Activated naive CD4-positive, alpha-beta T cell treated with Interleukin-2 at 50 U/mL for 16 hours (primary cell): Measurements from ENCODE around the gene STK11.

Source experiments
- DNase-seq: peaks from one replicate; pipeline ENCODE4 v3.0.0-alpha.2; 2020

STK11 gene, protein sequence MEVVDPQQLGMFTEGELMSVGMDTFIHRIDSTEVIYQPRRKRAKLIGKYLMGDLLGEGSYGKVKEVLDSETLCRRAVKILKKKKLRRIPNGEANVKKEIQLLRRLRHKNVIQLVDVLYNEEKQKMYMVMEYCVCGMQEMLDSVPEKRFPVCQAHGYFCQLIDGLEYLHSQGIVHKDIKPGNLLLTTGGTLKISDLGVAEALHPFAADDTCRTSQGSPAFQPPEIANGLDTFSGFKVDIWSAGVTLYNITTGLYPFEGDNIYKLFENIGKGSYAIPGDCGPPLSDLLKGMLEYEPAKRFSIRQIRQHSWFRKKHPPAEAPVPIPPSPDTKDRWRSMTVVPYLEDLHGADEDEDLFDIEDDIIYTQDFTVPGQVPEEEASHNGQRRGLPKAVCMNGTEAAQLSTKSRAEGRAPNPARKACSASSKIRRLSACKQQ

DNA sequence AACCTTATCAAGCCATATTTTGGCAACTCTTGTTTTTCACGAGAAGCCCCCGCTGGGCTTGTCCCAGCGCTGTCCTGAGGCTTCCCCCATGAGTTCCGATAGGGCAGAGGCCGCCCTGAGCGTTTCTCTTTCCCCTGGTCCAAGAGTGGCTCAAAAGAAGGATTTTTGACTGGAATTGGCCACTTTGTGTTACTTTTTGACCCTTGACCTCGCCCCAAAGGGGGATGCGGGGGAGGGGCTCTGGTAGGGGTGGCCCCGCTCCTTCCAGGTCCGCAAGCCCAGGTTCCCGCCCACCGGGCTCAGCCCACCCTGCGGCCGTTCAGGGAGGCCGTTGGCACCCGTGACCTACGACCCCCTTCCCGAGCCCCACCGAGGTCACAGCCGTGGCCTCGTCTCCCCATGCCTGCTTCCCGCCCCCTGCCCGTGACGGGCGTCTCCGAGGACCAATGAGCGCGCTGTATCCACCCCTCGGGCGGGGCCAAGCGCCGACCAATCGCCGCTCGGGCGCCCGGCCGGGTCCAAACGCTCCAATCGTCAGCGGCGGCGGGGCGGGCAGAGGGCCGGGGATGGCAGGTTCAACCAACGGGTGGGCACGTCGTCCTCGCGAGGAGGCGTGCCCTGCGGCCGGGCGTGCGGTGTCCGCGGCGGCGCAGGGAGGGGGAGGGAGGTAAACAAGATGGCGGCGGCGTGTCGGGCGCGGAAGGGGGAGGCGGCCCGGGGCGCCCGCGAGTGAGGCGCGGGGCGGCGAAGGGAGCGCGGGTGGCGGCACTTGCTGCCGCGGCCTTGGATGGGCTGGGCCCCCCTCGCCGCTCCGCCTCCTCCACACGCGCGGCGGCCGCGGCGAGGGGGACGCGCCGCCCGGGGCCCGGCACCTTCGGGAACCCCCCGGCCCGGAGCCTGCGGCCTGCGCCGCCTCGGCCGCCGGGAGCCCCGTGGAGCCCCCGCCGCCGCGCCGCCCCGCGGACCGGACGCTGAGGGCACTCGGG is at the start of gene STK11:
TSS of gene STK11 (plus strand) at position 665 of the 986 bp plus-strand sequence. CDS start 1,136 bp downstream, outside the sequence.
- peak; percentile 100 for DNase-seq

DNA sequence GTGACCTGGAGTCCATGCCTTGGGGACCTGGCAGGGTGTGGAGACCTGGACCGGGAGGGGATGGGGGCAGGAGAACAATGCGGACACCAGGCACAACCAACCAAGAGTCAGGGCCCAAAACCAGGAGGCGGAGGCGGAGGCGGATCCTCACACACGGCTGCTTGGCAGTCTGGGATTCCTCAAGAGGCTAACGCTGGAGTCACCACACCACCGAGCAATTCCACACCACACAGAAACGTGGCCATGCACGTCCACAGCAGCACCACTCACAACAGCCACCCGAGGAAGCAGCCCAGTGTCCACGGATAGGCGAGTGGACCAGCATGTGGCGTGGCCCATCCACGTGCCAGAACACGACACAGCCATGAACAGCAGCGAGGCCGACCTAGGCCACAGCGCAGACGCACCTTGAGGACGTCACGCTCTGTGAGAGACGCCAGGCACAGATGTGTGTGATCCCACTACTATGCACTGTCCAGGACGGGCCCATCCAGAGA is 49.2 kb upstream of the STK11 start:
- DNase-seq = no peak

DNA sequence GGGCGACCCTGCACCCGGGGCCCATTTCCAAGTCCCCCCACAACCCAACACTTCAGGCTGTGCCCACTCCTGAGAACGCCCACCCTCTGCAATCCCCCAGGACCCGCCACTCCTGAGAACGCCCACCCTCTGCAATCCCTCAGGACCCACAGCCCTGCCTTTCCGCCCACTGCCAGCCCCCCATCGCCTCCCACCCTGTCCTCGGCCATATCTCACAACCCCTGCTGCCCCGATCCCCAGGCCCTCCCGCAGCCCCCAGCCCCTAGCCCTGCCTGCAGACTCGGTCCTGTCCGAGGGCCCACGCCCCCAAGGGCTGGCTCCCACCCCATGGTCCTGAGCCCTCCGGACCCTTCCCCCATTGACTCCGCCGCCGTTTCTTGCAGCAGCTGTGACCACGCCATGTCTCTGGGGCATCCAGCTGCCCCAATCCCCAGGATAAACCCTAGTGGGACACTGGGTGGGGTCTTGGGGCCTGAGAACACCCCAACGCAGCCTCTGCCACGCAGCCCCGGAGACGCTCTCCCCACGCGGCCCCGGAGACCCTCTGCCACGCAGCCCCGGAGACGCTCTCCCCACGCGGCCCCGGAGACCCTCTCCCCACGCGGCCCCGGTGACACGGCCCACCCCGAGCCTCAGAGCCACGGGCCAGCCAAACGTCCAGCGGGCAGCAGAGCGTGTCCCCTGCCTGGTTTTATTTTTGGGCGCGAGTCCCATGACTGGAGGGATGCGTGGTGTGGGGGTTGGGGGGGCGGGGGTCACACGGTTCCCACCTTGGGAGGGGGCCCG is 48.6 kb upstream of the STK11 start:
- no peak for DNase-seq

DNA sequence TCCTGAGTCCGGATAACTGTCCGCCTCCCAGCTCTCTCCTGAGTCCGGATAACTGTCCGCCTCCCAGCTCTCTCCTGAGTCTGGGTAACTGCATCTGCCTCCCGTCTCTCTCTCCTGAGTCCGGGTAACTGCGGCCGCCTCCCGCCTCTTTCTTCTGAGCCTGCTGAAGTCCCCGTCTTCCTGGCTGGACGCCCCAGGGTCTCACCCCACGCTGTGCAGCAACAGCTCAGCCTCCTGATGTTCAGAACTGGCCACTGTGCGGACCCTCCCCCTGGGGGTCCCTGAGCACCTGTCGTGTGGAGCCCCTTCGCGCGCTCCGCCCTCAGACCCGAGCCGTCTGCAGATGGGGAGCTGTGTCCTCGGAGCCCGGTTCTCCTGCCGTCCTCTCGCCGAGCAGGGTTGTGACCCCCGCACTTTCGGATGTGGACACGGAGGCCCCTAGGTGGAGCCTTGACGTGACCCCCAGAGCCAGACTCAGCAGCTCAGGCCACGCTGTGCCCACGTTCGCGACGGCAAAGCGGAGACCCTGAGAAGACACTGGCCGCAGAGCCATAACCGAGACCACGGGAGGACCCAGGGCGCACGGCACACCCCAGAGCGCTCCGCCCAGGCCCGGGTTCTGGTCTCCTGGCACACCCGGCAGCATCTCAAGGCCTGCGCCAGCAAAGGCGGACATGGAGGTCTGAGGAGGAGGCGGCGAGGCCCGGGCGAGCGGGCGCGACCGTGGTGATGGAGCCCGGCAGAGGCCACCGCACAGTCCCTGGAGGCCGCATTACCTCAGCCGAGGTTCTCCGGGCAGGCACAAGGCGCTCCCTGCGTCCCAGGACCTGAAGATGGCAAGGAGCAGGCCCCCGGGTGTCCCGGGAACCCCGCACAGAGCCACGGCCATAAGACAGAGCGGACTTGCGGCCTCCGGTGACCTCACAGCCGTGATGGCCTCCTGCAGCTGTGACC is 47.4 kb upstream of the STK11 start:
- DNase-seq = no peak

DNA sequence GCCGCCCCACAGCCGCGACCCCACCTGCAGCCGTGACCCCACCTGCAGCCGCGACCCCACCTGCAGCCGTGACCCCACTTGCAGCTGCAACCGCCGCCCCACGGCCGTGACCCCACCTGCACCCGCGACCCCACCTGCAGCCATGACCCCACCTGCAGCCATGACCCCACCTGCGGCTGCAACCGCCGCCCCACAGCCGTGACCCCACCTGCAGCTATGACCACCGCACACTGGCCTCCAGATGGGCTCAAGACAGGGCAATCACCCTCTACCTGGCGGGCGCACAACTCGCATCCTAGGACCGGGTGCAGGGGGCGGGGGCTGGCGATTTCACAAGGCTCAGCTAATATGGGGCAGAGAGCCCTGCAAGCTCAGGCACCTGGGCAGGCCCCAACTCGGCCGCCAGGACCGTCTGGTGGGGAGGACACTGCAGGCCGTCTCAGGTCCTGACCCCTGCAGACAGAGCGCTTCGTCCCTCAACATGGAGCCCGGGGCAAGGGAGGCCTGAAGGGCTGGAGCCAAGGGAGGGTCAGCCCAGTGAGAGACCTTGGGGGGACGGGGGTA is 46.6 kb upstream of the STK11 start:
- DNase-seq = no peak

DNA sequence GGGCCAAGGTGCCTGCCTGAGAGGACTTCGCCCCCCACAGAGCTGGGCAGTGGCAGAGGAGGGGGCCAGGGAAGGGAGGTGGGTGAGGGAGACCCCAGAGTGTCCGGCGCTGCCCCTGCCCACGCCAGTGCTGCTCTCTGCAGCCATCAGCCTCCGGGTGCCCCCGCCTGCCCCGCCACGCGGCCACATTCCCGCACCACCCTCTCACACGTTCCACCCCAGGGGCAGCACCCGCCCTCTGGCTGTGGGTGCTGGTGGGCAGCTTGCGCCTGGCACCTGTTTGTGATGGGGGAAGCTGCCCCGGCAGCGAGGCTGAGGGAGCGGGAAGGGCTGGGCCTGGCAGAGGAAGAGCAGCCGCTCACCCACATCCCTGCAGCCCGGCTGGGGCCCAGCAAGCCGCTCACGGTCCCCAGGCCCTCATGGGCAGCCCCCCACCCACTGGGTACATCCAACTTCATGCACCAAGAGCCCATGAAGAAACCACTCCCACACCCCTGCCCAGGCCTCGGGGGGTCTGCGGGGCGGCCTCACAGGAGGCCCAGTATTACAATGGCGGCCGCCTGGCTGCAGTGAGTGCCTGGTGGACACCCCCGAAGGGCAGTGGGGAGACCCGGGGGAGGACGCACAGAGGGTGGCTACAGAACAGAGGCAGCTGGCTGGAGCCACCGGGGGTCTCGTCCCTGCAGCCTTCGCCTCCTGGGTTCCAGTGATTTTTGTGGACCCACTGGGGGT is 45.5 kb upstream of the STK11 start:
- DNase-seq = no peak

DNA sequence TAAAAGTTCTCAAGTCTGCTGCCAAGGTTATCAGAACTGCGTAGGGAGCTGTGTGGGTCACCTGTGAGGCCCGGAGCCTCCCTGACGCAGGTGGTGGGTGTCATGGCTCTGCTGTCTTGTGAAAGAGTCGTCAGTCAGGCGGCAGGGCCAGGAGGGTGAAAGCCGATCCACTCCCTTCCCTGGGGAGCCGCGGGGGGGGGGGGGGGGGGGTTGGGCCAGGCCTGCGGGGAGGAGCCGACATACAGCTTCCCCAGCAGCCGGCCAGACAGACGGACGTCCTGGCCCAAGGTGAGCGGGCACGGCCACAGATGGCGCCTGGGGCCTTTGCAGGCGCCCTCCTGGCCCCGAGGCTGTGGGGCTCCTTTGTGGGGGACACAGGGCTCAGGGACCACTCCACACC is 43.9 kb upstream of the STK11 start:
- no peak for DNase-seq

DNA sequence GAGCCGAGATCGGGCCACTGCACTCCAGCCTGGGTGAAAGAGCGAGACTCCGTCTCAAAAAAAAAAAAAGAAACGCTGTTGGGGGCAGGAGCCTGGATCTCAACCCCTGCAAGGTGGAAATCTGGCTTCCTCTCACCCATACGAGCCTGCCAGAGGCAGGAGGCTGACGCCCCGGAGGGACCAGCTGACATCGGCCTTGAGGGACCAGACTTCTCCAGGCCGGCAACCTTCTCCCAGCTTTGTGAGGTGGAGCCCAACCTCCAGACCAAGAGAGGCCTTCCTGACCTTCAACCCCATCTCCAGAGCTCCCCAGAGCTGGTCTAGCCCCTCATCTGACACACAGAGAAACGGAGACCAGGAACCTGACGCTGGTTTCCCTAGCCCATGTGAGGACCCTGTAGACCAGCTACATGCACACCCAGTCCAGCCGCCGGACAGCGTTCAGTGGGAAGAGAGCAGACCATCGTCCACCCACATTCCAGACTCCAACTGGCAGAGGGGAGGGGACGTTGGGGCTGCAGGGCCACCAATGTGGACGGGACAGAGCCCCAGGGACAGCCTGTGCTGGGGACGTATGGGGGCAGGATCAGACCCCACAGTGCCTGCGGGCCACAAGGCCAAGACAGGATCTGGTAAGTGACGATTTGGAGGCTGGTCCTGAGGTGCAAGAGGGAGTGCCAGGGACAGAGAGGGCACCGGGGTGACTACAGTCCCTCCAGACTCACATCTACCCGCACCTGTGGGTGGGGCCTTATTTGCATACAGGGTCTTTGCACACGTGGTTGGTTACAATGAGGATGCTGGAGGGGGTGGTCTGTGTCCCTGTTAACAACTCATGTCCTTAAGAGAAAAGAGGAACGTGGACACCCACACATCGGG is 42.9 kb upstream of the STK11 start:
- DNase-seq = no peak

DNA sequence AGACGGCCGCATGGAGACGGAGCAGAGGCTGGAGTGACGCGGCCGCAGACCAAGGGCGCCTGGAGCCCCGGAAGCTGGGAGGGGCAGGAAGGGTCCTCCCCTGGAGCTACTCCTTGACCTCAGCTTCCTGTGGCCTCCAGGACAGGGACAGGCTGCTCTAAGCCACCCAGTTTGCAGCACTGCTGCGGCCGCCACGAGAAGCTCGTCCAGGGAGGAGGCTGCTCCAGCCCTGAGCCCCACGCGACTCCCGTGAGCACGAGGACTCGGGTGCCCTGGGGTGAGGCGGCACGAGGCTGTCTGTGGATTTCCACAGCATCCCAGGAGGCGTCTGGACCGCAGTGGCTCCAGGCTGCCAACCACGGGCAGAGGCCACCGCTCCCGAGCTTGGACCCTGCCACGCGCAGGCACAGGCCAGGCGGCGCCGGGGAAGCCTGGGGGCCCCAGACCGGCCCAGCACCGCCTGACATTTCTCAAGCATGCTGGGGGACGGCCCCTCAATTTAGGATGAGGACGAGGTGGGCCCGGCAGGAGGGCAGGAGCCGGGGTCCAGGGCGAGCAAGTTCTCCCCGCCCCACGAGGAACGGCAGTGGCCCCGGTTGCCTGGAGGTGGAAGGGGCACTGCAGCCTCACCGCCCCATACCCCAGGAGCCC is 42.2 kb upstream of the STK11 start:
- no peak for DNase-seq

DNA sequence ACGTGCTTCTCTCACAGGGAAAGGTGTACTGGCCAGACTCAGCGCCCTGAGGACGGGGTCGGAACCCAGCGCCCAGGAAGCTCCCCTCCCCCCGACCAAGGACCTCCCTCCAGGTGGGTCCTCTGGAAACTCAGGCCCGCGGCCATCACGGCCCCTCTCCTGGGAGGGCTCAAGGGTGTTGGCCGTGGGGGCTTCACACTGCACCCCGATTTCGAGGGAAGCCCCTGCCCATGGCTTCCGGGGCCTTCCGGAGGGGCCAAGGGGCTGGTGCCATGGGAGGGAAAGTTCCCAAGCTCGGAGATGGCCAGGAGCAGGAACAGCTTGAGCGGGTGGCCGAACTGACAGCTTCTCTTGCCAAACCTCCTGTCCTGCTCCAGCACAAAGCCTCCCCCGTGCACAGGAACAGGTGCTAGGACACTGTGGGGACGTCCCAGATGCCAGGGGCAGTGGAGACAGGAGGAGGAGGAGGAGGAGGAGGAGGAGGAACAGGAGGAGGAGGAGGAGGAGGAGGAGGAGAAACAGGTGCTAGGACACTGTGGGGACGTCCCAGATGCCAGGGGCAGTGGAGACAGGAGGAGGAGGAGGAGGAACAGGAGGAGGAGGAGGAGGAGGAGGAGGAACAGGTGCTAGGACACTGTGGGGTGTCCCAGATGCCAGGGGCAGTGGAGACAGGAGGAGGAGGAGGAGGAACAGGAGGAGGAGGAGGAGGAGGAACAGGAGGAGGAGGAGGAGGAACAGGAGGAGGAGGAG is 41.5 kb upstream of the STK11 start:
- DNase-seq = no peak

DNA sequence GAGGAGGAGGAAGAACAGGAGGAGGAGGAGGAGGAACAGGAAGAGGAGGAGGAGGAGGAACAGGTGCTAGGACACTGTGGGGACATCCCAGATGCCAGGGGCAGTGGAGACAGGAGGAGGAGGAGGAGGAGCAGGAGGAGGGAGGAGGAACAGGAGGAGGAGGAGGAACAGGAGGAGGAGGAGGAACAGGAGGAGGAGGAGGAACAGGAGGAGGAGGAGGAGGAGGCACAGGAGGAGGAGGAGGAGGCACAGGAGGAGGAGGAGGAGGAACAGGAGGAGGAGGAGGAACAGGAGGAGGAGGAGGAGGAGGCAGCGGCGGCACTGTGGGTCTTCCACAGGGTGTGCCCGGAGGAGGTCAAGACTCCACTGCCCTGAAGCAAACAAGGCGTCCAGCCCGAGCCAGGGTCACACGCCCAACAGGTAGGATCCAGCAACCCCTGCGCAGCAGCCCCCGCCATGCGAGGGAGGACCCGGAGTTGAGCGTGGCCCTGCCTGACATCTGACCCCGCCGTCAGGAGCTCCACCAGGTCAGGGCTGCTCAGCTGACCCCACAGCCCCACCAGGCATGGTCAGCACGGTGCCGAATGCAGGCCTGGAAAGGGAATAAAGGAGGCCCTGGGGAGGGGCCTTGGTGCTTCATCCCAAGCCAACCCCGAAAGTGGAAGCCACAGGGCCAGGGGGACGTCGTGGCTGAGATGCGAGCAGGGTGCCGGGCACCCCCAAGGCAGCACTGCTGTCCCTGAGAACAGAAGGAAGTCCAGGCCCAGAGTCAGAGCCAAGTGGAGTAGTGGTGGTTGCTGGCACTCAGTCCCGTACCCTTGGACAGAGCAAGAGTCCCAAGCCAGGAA is 40.7 kb upstream of the STK11 start:
- no peak for DNase-seq

DNA sequence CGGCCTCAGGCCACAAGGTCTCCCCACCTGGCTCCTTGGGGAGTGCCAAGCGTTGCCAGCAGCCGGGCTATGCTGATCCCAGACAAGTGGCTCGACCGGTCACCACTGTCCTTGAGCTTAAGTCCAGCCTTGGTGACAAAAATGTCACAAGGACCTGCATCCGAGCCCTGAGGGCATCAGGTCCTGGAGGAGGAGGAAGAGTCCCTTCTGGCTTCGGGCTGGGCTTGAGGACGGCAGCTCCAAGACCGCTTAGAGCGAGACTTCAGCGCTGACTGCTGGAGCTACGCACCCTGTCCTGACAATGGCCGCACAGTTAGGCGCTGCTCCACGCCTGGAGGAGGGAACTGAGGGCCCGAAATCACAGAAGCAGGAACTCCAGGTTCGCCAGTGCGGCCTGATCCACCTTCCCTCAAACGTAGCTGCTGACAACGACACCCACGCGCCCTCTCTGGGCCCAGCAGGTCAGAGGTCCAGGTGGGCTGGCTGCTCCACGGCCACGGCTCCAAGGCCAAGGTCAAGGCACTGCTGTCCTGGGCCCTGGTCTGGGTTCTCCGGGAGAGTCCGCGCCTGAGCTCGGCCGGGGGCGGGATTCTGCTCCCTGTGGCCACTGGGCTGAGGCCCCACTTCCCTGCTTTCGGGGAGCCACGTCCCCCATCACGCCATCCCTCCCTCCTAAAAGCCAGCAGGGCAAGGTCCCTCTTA is 38.6 kb upstream of the STK11 start:
- DNase-seq = no peak

DNA sequence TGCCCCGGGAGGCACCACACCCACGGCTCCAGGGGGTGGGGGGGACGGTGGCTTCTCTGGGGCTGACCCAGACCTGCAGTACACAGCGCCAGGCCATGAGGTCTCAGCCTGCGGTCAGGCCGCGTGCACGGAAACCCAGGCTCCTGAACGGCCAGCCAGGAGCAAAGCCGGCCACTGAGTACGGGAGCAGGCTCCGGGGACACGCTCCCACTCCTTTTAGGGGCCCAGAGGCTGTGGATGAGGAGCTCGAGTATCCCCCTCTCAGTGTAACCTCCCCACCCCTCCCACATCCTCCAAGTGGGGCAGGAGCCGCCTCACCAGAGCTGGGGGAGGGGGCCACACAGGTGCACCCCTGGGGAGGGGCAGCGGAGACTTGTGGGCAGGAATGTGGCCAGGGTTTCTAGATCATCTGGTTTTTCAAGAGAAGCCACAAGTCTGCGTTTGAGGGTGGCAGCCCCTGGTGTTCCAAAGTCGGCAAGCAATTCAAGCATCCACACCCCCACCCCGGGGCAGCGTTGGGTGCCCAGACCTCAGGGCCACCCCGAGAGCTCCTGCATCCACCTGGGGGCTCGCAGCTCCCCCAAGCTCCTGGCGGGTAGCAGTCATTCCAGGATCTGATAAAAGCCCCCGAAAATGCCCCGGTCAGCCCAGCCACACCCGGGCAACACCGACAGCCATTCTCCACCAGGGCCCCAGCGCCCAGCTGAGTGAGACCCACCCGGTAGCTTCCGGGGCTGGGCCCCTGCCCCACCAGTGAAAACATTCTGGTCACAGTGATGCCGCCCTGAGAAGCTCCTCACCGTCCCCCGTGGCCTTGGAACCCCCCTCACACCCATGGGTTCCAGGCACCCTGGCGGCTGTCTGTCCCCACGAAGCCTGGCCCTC is 37.6 kb upstream of the STK11 start:
- no peak for DNase-seq

DNA sequence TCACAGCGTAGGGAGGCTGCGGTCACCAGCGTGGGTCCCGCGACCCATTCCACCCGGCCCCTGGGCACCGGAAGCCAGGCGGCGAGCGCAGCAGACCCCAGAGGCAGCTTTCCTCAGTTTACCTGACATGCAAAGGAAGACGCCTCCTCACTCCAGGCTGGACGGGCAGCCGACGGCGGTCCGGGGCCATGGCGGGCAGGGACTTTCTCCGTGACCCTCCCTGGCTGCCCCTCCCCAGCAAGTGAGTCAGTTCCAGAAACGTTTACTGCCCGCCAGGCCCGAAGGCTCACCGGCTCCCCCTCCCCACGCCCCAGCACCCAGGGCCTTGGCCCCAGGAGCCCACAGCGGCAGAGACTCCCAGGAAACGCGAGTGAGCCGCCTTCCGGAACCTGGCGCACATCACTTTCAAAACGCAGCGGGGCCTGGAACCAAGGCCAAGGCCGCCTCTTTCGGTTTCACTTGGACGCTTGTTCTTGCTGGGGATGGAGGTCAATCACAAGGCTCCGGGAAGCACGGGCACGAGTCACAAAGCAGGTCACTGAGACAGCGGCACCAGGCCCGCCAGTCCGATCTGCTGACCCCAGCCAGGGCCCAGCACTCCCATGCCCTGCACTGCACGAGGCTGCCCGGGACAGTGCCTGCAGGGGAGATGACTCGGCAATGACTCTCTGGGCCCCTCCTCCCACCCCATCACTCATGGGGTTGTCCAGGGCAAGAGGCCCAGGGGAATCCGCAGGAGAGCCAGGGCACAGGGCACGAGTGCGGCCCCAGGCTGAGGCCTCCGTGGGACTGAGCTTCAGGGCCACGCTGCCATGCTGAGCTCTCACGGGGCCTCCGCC is 36.8 kb upstream of the STK11 start:
- no peak for DNase-seq
